ENCODE measurements around the gene SH3BP4. TPM values are rescaled to one million over a fixed set of nuclear protein-coding genes. Genes with fewer than 3 reads are reported as not detected.

The SH3BP4 gene
- total and polyA plus RNA-seq, 10 of the 15 experiments (the other 5 are each of a cell fraction or from before 2014, with no cell fraction given): 0.03 to 0.36 TPM; not detected in 8

DNA sequence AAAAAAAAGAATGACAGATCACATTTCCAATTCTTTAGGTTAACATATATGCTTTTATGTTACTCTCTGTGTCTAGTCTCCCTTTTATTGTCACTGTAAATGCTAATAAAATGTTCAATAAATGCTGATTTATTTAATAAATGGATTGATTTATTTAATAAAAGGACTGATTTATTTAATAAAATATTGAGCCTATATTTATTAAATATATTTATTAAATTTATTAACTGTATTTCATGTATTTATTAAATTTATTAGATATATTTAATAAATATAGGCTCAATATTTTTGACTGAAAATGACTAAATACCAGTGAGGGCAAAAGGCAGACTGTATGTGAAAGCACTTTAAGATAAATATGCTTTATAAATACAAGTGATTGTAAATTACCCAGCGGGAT is 142.6 kb downstream of the SH3BP4 start:
- Histone ChIP-seq H3K79me2 (ENCODE audit: control insufficient read depth, insufficient read depth, low read length) (no peaks in the 10 kb centered on the region), H4K20me1 (ENCODE audit: control insufficient read depth, insufficient read depth) (no peaks in the 10 kb centered on the region), H3K9me3 (replicated peaks; ENCODE audit: control insufficient read depth, insufficient read depth, low read length) (no peaks in the 10 kb centered on the region), H3K4me1 (ENCODE audit: control insufficient read depth, insufficient read depth, low read length) (no peaks in the 10 kb centered on the region), H3K9ac (ENCODE audit: control insufficient read depth, insufficient read depth, low read length) (no peak overlapping the region), H3K4me2 (ENCODE audit: control insufficient read depth, insufficient read depth) (no peak overlapping the region), H3K27ac (ENCODE audit: control insufficient read depth, insufficient read depth) (no peak overlapping the region), H3K27me3 (replicated peaks in 1 of 2; ENCODE audit: control insufficient read depth in 2 of 2, insufficient read depth in 2 of 2, low read length in 1 of 2) (no peaks in the 10 kb centered on the region; a peak in 2 of 4 replicates), H2AFZ (ENCODE audit: control insufficient read depth, low read depth, low read length) (no peak overlapping the region), H3K4me3 (no peak overlapping the region), H3K36me3 (ENCODE audit: control insufficient read depth in 2 of 2, insufficient read depth in 2 of 2, low read length in 1 of 2) (no peaks in the 10 kb centered on the region)
- no peak for TF ChIP-seq ZNF207 (IDR thresholded peaks at IDR 0.05; ENCODE audit: borderline replicate concordance)
- ChIA-PET RAD21 (ENCODE audit: unreplicated experiment) (no interaction called here), POLR2A (no interaction called here), CTCF (no interaction called here), SMC1A (ENCODE audit: uncharacterized antibody, unreplicated experiment) (no interaction called here)
- ATAC-seq (no peak), FAIRE-seq (no peak), DNase-seq (ENCODE audit: low read depth, low spot score) (no peak)
- in situ Hi-C loops (cut with MboI): no loop called here
- WGBS (ENCODE audit: insufficient coverage, insufficient replicate concordance, low lambda C conversion rate, missing lambda C conversion rate): 47% methylated on average over 1 of the region's 1 CpG
- BruUV-seq (replicated peaks): no TSS peak
- intact Hi-C loops (cut with micrococcal nuclease; ENCODE audit: unreplicated experiment): no loop called here

DNA sequence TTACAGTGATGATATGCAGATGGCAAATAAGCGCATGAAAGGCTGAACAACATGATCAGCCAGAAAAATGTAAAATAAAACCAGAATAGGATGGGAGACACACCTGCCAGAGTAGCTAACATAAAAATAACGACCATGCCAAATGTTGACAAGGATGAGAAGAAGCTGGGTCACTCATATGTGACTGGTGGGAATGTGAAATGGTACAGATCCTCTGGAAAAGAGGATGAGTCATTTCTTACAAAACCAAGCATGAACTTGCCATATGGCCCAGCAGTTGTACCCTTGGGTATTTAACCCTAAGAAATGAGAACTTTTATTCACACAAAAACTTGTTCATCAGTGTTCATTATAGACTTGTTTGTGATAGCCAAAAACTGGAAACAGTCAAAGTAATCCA is 143.8 kb downstream of the SH3BP4 start:
- ChIA-PET CTCF (no interaction called here), RAD21 (ENCODE audit: unreplicated experiment) (no interaction called here), SMC1A (ENCODE audit: uncharacterized antibody, unreplicated experiment) (no interaction called here), POLR2A (no interaction called here)
- no peak for ATAC-seq
- TF ChIP-seq FOS (IDR thresholded peaks at IDR 0.05; ENCODE audit: borderline replicate concordance, extremely low read depth, insufficient read length): no peak
- TF ChIP-seq SUPT20H (IDR thresholded peaks at IDR 0.05; ENCODE audit: borderline replicate concordance, control insufficient read depth, low read depth, low read length): no peak
- no peak for TF ChIP-seq SREBF1 (IDR thresholded peaks at IDR 0.05; ENCODE audit: low read length)
- TF ChIP-seq NFIC (IDR thresholded peaks at IDR 0.05; ENCODE audit: low read depth, low read length): no peak
- no peak for TF ChIP-seq TCF12 (IDR thresholded peaks at IDR 0.05; ENCODE audit: low read depth, low read length)
- TF ChIP-seq, protein P1, sequence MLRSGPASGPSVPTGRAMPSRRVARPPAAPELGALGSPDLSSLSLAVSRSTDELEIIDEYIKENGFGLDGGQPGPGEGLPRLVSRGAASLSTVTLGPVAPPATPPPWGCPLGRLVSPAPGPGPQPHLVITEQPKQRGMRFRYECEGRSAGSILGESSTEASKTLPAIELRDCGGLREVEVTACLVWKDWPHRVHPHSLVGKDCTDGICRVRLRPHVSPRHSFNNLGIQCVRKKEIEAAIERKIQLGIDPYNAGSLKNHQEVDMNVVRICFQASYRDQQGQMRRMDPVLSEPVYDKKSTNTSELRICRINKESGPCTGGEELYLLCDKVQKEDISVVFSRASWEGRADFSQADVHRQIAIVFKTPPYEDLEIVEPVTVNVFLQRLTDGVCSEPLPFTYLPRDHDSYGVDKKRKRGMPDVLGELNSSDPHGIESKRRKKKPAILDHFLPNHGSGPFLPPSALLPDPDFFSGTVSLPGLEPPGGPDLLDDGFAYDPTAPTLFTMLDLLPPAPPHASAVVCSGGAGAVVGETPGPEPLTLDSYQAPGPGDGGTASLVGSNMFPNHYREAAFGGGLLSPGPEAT (IDR thresholded peaks at IDR 0.05; ENCODE audit: low read depth): no peak
- TF ChIP-seq, protein P2, sequence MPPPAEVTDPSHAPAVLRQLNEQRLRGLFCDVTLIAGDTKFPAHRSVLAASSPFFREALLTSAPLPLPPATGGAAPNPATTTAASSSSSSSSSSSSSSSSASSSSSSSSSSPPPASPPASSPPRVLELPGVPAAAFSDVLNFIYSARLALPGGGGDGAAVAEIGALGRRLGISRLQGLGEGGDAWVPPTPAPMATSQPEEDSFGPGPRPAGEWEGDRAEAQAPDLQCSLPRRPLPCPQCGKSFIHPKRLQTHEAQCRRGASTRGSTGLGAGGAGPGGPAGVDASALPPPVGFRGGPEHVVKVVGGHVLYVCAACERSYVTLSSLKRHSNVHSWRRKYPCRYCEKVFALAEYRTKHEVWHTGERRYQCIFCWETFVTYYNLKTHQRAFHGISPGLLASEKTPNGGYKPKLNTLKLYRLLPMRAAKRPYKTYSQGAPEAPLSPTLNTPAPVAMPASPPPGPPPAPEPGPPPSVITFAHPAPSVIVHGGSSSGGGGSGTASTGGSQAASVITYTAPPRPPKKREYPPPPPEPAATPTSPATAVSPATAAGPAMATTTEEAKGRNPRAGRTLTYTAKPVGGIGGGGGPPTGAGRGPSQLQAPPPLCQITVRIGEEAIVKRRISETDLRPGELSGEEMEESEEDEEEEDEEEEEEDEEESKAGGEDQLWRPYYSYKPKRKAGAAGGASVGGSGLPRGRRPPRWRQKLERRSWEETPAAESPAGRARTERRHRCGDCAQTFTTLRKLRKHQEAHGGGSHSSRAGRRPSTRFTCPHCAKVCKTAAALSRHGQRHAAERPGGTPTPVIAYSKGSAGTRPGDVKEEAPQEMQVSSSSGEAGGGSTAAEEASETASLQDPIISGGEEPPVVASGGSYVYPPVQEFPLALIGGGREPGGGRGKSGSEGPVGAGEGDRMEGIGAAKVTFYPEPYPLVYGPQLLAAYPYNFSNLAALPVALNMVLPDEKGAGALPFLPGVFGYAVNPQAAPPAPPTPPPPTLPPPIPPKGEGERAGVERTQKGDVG (CRISPR knock-in tag; IDR thresholded peaks at IDR 0.05): no peak
- TF ChIP-seq, protein P3, sequence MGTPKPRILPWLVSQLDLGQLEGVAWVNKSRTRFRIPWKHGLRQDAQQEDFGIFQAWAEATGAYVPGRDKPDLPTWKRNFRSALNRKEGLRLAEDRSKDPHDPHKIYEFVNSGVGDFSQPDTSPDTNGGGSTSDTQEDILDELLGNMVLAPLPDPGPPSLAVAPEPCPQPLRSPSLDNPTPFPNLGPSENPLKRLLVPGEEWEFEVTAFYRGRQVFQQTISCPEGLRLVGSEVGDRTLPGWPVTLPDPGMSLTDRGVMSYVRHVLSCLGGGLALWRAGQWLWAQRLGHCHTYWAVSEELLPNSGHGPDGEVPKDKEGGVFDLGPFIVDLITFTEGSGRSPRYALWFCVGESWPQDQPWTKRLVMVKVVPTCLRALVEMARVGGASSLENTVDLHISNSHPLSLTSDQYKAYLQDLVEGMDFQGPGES (IDR thresholded peaks at IDR 0.05): no peak
- TF ChIP-seq ZNF384 (IDR thresholded peaks at IDR 0.05; ENCODE audit: borderline replicate concordance, low read depth, low read length): no peak
- no peak for TF ChIP-seq RUNX3 (IDR thresholded peaks at IDR 0.05; ENCODE audit: low read length)
- TF ChIP-seq IKZF1 (conservative IDR thresholded peaks at IDR 0.05): no peak
- no peak for TF ChIP-seq NFXL1 (IDR thresholded peaks at IDR 0.05; ENCODE audit: borderline replicate concordance)
- Histone ChIP-seq H4K20me1 (ENCODE audit: control insufficient read depth, insufficient read depth) (no peaks in the 10 kb centered on the region), H3K4me3 (no peak overlapping the region), H3K79me2 (ENCODE audit: control insufficient read depth, insufficient read depth, low read length) (no peaks in the 10 kb centered on the region), H3K27me3 (replicated peaks in 1 of 2; ENCODE audit: control insufficient read depth in 2 of 2, insufficient read depth in 2 of 2, low read length in 1 of 2) (no peaks in the 10 kb centered on the region; a peak in 2 of 4 replicates), H3K27ac (ENCODE audit: control insufficient read depth, insufficient read depth) (no peak overlapping the region), H3K9me3 (replicated peaks; ENCODE audit: control insufficient read depth, insufficient read depth, low read length) (no peaks in the 10 kb centered on the region), H3K4me1 (ENCODE audit: control insufficient read depth, insufficient read depth, low read length) (no peaks in the 10 kb centered on the region), H3K9ac (ENCODE audit: control insufficient read depth, insufficient read depth, low read length) (no peak overlapping the region), H3K4me2 (ENCODE audit: control insufficient read depth, insufficient read depth) (no peak overlapping the region), H3K36me3 (ENCODE audit: control insufficient read depth in 2 of 2, insufficient read depth in 2 of 2, low read length in 1 of 2) (no peaks in the 10 kb centered on the region), H2AFZ (ENCODE audit: control insufficient read depth, low read depth, low read length) (no peak overlapping the region)
- intact Hi-C loops (cut with micrococcal nuclease; ENCODE audit: unreplicated experiment): no loop called here
- 17% methylated on average over 2 of the region's 2 CpGs for WGBS (ENCODE audit: insufficient coverage, insufficient replicate concordance, low lambda C conversion rate, missing lambda C conversion rate)
- no TSS peak for BruUV-seq (replicated peaks)
- no peak for FAIRE-seq
- in situ Hi-C loops (cut with MboI): no loop called here
- DNase-seq (ENCODE audit: low read depth, low spot score): no peak

All from GM12878 (cell line).